Measurements from ENCODE around the gene EYS.

The EYS gene

DNA sequence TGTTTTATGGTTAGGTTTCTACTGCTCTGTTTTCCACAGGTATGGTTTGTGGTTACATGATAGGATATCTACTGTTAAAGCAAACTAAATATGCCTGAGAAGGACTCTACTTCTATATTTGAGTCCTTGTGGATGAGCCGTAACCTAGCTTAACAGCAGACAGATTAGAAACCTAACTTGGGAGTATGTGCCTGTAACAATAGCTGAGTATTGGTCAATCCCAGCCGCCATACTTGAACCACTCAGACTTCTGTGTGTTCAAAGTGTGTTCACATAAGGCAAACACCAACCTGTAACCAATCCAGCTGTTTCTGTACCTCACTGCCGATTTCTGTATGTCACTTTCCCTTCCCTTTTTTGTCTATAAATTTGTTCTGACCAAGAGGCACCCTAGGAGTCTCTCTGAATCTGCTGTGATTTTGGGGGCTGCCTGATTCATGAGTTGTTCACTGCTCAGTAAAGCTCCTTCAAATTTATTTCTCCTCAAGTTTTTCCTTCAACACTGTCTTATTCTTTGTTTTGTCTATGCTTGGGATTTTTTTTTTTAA, 2034.4 kb downstream of the EYS start:
- no peak for DNase-seq (ENCODE audit: low spot score)

DNA sequence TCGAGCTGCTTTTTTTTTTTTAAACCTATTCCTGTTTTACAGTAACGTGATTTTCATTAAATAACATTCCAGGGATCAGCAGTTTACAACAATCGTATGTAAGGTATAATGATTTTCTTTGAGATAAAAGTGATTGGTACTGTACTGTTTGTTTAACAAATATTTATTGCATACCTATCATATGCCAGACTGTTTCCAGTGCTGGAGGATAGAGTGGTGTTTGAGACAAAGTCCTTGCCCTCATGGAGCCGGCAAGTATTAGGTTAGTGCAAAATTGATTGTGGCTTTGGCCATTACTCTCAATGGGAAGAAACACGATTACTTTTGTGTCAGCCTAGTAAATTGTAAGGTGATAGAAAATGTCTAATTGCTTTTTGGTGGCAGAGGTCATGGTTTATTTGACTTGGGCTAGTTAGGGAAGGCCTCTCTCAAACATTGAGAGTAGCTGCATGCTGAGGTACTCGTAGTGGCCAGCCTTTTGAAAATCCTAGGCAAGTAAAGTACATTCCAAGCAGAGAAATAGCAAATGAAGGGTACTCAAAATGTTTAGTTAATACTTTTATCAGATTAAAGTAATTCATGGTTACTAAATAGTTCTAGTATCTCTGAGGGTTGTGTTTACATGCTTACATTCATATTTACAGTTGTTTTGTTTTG, 2035.8 kb downstream of the EYS start:
- DNase-seq (ENCODE audit: low spot score) = no peak

Data from Ammon's horn (tissue), 1 donor.